Neutrophil (primary cell): Measurements from ENCODE around the gene APC.

Experiments used
- H3K27ac ChIP-seq: fragments of 200-600 bp; sonication (generic); 2 replicates; pipeline ENCODE4 v1.5.1; 2016; ENCODE audit warnings: mild to moderate bottlenecking, moderate library complexity
- H3K27me3 ChIP-seq: fragments of 200-600 bp; sonication (generic); 2 replicates; pipeline ENCODE4 v1.6.0; 2016; ENCODE audit warnings: mild to moderate bottlenecking
- H3K36me3 ChIP-seq: fragments of 200-600 bp; sonication (generic); 2 replicates; pipeline ENCODE4 v1.5.1; 2017
- H3K4me1 ChIP-seq, 2 experiments: fragments of 200-600 bp in 1 of 2; sonication (generic) in 1 of 2; 1 replicate in 1 of 2; 2 replicates in 1 of 2; pipeline versions ENCODE4 v1.5.1 to v1.6.1; 2013 to 2016; ENCODE audit warnings: low read depth in 1 of 2, low read length in 1 of 2, mild to moderate bottlenecking in 1 of 2, moderate library complexity in 1 of 2; ENCODE audit not compliant: control insufficient read depth in 1 of 2, insufficient read depth in 1 of 2
- H3K4me3 ChIP-seq, 2 experiments: fragments of 200-600 bp in 1 of 2; sonication (generic) in 1 of 2; 1 replicate in 1 of 2; 2 replicates in 1 of 2; pipeline ENCODE4 v1.5.1; 2013 to 2016; ENCODE audit warnings: low read depth in 1 of 2, low read length in 1 of 2, mild to moderate bottlenecking in 1 of 2, moderate library complexity in 1 of 2
- H3K9me3 ChIP-seq: fragments of 200-600 bp; sonication (generic); 2 replicates; pipeline ENCODE4 v1.5.1; 2016
- TF ChIP-seq, protein P1 (sequence below): fragments of 200-600 bp; sonication (generic); IDR thresholded peaks from 2 replicates; pipeline ENCODE4 v1.5.1; 2016; ENCODE audit warnings: antibody characterized with exemption

Gene APC

DNA sequence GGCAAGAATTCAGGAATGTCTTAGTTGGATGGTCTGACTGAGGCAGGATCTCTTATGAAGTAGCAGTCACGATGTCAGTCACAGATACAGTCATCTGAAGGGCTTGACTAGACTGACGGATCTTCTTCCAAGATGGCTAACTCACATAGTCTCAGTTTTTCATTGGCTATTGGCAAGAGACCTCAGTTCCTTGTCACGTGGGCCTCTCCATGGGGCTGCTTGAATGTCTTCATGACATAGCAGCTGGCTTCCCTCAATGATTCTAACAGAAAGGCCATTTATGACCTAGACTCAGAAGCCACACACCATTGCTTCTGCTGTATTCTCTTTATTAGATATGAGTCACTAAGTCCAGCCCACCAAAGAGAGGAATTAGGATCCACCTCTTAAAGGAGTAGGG, 4.7 kb downstream of the APC start:
- Histone ChIP-seq H3K27me3 (no peaks in the 10 kb centered on the region), H3K4me1 (peaks cover 11 to 14% of the 10 kb centered on the region in 2 experiments), H3K4me3 (no peak overlapping the region), H3K9me3 (no peaks in the 10 kb centered on the region), H3K36me3 (no peaks in the 10 kb centered on the region), H3K27ac (no peak overlapping the region)
- TF ChIP-seq, protein P1, sequence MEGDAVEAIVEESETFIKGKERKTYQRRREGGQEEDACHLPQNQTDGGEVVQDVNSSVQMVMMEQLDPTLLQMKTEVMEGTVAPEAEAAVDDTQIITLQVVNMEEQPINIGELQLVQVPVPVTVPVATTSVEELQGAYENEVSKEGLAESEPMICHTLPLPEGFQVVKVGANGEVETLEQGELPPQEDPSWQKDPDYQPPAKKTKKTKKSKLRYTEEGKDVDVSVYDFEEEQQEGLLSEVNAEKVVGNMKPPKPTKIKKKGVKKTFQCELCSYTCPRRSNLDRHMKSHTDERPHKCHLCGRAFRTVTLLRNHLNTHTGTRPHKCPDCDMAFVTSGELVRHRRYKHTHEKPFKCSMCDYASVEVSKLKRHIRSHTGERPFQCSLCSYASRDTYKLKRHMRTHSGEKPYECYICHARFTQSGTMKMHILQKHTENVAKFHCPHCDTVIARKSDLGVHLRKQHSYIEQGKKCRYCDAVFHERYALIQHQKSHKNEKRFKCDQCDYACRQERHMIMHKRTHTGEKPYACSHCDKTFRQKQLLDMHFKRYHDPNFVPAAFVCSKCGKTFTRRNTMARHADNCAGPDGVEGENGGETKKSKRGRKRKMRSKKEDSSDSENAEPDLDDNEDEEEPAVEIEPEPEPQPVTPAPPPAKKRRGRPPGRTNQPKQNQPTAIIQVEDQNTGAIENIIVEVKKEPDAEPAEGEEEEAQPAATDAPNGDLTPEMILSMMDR = no peak

DNA sequence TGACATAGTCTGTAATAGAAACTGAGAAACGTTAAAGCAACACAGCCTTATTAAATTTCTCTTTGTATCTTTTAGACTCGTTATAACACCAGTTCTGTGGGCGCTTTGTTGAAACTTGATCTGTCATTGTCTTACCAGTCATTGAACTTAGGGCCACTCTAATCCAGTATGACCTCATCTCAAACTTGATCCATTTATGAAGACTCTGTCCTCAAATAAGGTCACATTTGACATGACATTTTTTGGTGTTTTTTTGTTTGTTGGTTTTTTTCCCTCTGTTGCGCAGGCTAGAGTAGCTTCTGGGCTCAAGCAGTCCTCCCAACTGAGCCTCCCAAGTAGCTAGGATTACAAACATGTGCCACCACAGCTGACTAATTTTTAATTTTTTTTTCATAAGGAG, 5.9 kb downstream of the APC start:
- Histone ChIP-seq H3K4me3 (no peak overlapping the region), H3K27ac (no peak overlapping the region), H3K27me3 (no peaks in the 10 kb centered on the region), H3K4me1 (peaks cover 0 to 2% of the 10 kb centered on the region in 2 experiments), H3K9me3 (no peaks in the 10 kb centered on the region), H3K36me3 (no peaks in the 10 kb centered on the region)
- TF ChIP-seq, protein P1 = no peak

DNA sequence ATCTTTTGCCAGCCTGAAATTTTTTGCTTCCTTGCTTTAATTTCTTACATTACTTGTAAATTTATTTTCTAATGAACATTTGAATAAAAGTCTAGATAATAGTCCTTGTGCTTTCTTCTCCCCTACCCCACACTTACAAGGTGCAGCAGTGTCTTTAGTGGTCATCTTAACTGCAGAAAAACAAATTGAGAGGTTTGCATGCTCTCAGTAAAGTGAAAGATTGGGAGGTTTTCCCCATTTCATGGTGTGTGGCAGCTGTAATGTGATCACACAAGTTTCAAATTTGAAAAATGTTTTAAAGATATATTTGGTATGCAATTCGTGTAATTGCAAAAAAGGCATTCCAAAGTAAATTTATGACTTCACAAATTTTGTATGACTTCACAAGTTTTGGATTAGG, 14.7 kb downstream of the APC start:
- Histone ChIP-seq H3K9me3 (no peaks in the 10 kb centered on the region), H3K4me3 (no peak overlapping the region), H3K4me1 (no peaks in the 10 kb centered on the region), H3K36me3 (peaks cover 15% of the 10 kb centered on the region), H3K27ac (no peak overlapping the region), H3K27me3 (no peaks in the 10 kb centered on the region)
- TF ChIP-seq, protein P1 = no peak

DNA sequence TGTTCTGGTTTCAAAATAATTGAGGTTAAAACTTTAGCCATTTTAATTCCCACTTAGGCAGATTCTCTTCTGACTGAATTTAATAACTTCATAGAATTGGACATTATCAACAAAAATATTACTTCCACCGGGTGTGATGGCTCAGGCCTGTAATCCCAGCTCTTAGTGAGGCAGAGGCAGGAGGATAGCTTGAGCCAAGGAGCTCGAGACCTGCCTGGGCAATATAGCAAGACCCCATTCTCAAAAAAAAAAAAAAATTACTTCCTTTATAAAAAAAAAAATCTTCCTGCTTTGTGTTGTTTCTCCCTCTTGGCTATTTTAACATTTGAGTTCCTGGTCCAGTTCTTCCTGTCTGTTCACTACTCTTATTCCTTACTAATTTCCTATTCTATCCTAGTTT, 18.0 kb downstream of the APC start:
- H3K9me3 ChIP-seq = no peaks in the 10 kb centered on the region
- H3K4me3 ChIP-seq = no peak overlapping the region
- H3K36me3 ChIP-seq = peaks cover 32% of the 10 kb centered on the region
- H3K27me3 ChIP-seq = no peaks in the 10 kb centered on the region
- no peak overlapping the region for H3K27ac ChIP-seq
- H3K4me1 ChIP-seq = no peaks in the 10 kb centered on the region
- TF ChIP-seq, protein P1 = no peak

DNA sequence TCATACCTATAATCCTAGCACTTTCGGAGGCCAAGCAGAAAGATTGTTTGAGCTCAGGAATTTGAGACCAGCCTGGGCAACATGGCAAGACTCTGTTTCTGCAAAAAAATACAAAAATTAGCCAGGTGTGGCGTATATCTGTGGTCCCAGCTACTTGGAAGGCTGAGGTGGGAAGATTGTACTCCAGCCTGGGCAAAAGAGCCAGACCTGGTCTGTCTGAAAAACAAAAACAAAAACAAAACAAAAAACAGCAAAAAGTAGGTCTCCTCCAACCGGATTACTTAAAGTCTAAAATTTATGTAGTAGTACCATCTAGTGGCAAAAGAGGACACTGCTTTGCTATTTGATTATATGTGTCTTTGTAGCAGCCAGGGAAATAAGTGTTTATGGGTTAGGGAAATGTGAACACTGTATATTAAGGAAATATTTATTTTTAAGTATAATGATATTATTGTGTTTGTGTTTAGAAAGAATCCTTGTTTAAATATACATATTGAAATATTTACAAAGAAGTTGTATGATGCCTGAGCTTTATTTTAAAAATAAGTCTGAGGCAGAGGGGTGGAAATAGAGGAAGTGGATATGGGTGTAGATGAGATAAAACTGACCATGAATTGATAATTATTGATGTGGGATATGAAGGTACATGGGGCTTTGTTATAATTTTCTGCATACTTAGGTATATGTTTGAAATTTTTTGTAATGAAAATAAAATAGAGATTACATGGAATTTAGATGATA, 20.0 kb downstream of the APC start:
- no peaks in the 10 kb centered on the region for H3K9me3 ChIP-seq
- H3K4me3 ChIP-seq = no peak overlapping the region
- no peaks in the 10 kb centered on the region for H3K27me3 ChIP-seq
- peaks cover 38% of the 10 kb centered on the region for H3K36me3 ChIP-seq
- no peaks in the 10 kb centered on the region for H3K4me1 ChIP-seq
- TF ChIP-seq, protein P1 = peak; percentile 40
- peak overlapping the region; percentile 18 for H3K27ac ChIP-seq
